ENCODE data around the gene ADD1. TPM values are rescaled to one million over a fixed set of nuclear protein-coding genes. Genes with fewer than 3 reads are reported as not detected.

Gene ADD1
- total and polyA plus RNA-seq, 4 donors: 62.2 to 142 (median 83.4) TPM

DNA sequence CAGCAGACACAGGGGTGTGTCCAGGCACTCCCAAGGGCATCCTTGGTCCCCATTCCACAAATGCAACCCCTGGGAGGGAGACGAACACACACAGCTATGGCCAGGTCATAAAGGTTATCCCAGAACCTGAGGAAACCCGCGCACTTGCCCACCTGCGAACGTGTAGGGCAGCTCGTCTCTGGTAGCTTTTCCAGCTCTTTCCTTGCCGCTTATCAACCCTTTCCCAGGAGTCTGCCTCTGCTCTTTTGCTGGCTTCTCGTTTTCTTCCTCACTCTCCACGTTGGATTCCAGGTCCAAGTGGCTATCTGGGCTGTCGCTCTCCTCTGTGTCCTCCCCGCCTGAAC, 106.1 kb downstream of the ADD1 start:
- H3K36me3 ChIP-seq (ENCODE audit: control insufficient read depth in 4 of 4, insufficient read depth in 3 of 4, low read depth in 1 of 4, low read length in 3 of 4): peaks cover 10 to 48% (median 33%) of the 10 kb centered on the region in 4 donors
- no peak overlapping the region for H3K4me3 ChIP-seq (ENCODE audit: low read depth in 1 of 3, low read length in 3 of 3)
- no peaks in the 10 kb centered on the region for H3K9me3 ChIP-seq (ENCODE audit: control insufficient read depth in 4 of 4, low read length in 3 of 4)
- DNase-seq (ENCODE audit: low spot score): no peak
- H3K4me1 ChIP-seq (ENCODE audit: control insufficient read depth in 4 of 4, insufficient read depth in 4 of 4, low read length in 3 of 4): peaks cover 13 to 52% (median 42%) of the 10 kb centered on the region in 4 donors
- no peaks in the 10 kb centered on the region for H3K27me3 ChIP-seq (ENCODE audit: control insufficient read depth in 4 of 4, insufficient read depth in 4 of 4, low read length in 3 of 4)
- 97% methylated on average over 11 of the region's 11 CpGs for WGBS
- no peak overlapping the region for H3K9ac ChIP-seq (ENCODE audit: low read depth in 1 of 2, low read length in 2 of 2)
- H3K27ac ChIP-seq (ENCODE audit: low read depth in 1 of 2, low read length in 2 of 2): no peak overlapping the region
- TF ChIP-seq, protein P1, sequence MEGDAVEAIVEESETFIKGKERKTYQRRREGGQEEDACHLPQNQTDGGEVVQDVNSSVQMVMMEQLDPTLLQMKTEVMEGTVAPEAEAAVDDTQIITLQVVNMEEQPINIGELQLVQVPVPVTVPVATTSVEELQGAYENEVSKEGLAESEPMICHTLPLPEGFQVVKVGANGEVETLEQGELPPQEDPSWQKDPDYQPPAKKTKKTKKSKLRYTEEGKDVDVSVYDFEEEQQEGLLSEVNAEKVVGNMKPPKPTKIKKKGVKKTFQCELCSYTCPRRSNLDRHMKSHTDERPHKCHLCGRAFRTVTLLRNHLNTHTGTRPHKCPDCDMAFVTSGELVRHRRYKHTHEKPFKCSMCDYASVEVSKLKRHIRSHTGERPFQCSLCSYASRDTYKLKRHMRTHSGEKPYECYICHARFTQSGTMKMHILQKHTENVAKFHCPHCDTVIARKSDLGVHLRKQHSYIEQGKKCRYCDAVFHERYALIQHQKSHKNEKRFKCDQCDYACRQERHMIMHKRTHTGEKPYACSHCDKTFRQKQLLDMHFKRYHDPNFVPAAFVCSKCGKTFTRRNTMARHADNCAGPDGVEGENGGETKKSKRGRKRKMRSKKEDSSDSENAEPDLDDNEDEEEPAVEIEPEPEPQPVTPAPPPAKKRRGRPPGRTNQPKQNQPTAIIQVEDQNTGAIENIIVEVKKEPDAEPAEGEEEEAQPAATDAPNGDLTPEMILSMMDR (IDR thresholded peaks at IDR 0.05; ENCODE audit: low read depth, low read length, missing input control): no peak

DNA sequence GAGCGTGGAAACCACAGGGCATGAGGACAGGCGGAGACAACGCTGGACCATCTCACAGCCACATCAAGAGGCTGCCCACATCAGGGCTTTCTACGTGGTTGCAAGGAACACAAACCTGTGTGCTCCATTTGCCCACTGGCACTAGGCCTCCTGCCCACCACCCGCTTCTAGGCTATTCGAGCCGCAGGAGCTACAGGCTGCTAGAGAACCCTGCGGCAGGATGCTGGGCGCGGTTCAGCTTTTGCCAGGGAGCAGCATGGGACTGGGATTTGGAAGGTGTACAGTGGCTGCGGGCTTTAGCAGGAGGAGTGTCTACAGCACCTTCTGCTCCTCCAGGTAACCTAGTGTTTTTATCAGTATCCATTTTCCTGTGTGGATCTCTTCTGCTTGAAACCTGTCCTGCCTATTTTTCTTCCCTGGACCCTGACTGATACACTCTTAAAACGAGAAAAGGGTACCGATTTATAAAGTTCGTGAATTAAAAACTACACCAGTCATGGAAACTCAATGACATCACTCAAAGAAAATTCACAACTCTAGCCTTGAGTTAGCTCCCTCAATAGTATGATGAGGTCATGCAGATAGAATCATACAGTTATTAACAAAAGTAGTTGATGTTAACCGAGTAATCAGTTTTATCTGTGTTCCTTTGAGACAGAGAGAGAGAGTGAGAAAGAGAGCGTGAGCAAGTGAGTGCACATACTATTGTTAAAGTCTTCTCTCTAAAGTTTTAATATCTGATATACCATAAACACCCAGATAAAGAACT, 106.8 kb downstream of the ADD1 start:
- Histone ChIP-seq H3K27ac (ENCODE audit: low read depth in 1 of 2, low read length in 2 of 2) (no peak overlapping the region), H3K9ac (ENCODE audit: low read depth in 1 of 2, low read length in 2 of 2) (no peak overlapping the region), H3K9me3 (ENCODE audit: control insufficient read depth in 4 of 4, low read length in 3 of 4) (no peaks in the 10 kb centered on the region), H3K27me3 (ENCODE audit: control insufficient read depth in 4 of 4, insufficient read depth in 4 of 4, low read length in 3 of 4) (no peaks in the 10 kb centered on the region), H3K36me3 (ENCODE audit: control insufficient read depth in 4 of 4, insufficient read depth in 3 of 4, low read depth in 1 of 4, low read length in 3 of 4) (peaks cover 8 to 43% (median 29%) of the 10 kb centered on the region in 4 donors), H3K4me1 (ENCODE audit: control insufficient read depth in 4 of 4, insufficient read depth in 4 of 4, low read length in 3 of 4) (peaks cover 13 to 52% (median 42%) of the 10 kb centered on the region in 4 donors), H3K4me3 (ENCODE audit: low read depth in 1 of 3, low read length in 3 of 3) (no peak overlapping the region)
- TF ChIP-seq HNF4G (IDR thresholded peaks at IDR 0.05) (no peak), SP1 (IDR thresholded peaks at IDR 0.05) (no peak)
- 97% methylated on average over 16 of the region's 16 CpGs for WGBS
- no peak for DNase-seq (ENCODE audit: low spot score)

DNA sequence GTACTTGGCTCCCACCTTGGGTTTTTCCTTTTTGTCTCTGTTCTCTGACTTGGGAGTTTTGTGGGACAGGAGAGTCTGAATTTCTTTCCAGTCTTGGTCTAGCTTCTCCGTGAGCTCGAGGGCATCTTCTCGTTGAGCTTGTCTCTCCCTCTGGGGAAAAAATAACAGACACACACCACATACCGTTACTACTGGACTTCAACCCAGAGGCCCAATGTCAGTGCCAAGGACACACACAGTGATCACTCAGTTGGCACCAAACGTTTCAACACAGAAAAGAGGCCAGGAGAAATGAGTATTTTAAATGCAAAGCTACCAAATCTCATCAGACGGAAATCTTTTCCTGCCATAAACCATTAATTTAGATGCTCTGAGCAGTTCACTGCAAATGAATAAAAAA, 109.9 kb downstream of the ADD1 start:
- peak overlapping the region; percentile 56 to 77 for H3K27ac ChIP-seq (ENCODE audit: low read depth in 1 of 2, low read length in 2 of 2)
- TF ChIP-seq, protein P2, sequence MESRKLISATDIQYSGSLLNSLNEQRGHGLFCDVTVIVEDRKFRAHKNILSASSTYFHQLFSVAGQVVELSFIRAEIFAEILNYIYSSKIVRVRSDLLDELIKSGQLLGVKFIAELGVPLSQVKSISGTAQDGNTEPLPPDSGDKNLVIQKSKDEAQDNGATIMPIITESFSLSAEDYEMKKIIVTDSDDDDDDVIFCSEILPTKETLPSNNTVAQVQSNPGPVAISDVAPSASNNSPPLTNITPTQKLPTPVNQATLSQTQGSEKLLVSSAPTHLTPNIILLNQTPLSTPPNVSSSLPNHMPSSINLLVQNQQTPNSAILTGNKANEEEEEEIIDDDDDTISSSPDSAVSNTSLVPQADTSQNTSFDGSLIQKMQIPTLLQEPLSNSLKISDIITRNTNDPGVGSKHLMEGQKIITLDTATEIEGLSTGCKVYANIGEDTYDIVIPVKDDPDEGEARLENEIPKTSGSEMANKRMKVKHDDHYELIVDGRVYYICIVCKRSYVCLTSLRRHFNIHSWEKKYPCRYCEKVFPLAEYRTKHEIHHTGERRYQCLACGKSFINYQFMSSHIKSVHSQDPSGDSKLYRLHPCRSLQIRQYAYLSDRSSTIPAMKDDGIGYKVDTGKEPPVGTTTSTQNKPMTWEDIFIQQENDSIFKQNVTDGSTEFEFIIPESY (IDR thresholded peaks at IDR 0.05): peak; percentile 75
- peak in 1 of 2 donors; percentile 16 for TF ChIP-seq GABPA (IDR thresholded peaks at IDR 0.05 in 1 of 2, conservative IDR thresholded peaks at IDR 0.05 in 1 of 2)
- TF ChIP-seq, protein P3, sequence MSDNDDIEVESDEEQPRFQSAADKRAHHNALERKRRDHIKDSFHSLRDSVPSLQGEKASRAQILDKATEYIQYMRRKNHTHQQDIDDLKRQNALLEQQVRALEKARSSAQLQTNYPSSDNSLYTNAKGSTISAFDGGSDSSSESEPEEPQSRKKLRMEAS (IDR thresholded peaks at IDR 0.05): peak; percentile 29
- TF ChIP-seq, protein P1 (IDR thresholded peaks at IDR 0.05; ENCODE audit: low read depth, low read length, missing input control): no peak
- TF ChIP-seq RXRA (IDR thresholded peaks at IDR 0.05): peak; percentile 68 to 75
- no peak for TF ChIP-seq FOXA1 (IDR thresholded peaks at IDR 0.05)
- TF ChIP-seq HNF4G (IDR thresholded peaks at IDR 0.05): peak; percentile 87
- peak; percentile 84 for TF ChIP-seq SP1 (IDR thresholded peaks at IDR 0.05)
- TF ChIP-seq HNF4A (conservative IDR thresholded peaks at IDR 0.05): peak; percentile 97
- no peak for TF ChIP-seq FOXA2 (IDR thresholded peaks at IDR 0.05)
- TF ChIP-seq TAF1 (conservative IDR thresholded peaks at IDR 0.05): no peak
- TF ChIP-seq EGR1 (IDR thresholded peaks at IDR 0.05; ENCODE audit: low read depth in 2 of 2): no peak
- no peak for TF ChIP-seq NR2F2 (IDR thresholded peaks at IDR 0.05)
- TF ChIP-seq, protein P4, sequence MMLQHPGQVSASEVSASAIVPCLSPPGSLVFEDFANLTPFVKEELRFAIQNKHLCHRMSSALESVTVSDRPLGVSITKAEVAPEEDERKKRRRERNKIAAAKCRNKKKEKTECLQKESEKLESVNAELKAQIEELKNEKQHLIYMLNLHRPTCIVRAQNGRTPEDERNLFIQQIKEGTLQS (IDR thresholded peaks at IDR 0.05): no peak
- TF ChIP-seq RAD21 (IDR thresholded peaks at IDR 0.05): peak; percentile 24 to 39
- peak; percentile 47 for TF ChIP-seq YY1 (IDR thresholded peaks at IDR 0.05)
- TF ChIP-seq JUND (IDR thresholded peaks at IDR 0.05): peak in 1 of 2 donors; percentile 52

More for the DNA sequence above, 109.9 kb downstream of the ADD1 start:
- Histone ChIP-seq H3K36me3 (ENCODE audit: control insufficient read depth in 4 of 4, insufficient read depth in 3 of 4, low read depth in 1 of 4, low read length in 3 of 4) (peaks cover 12 to 46% (median 33%) of the 10 kb centered on the region in 4 donors), H3K4me3 (ENCODE audit: low read depth in 1 of 3, low read length in 3 of 3) (no peak overlapping the region), H3K9me3 (ENCODE audit: control insufficient read depth in 4 of 4, low read length in 3 of 4) (no peaks in the 10 kb centered on the region), H3K27me3 (ENCODE audit: control insufficient read depth in 4 of 4, insufficient read depth in 4 of 4, low read length in 3 of 4) (no peaks in the 10 kb centered on the region), H3K4me1 (ENCODE audit: control insufficient read depth in 4 of 4, insufficient read depth in 4 of 4, low read length in 3 of 4) (peaks cover 5 to 30% (median 21%) of the 10 kb centered on the region in 4 donors), H3K9ac (ENCODE audit: low read depth in 1 of 2, low read length in 2 of 2) (peak overlapping the region in 1 of 2 donors; percentile 55)
- no peak for DNase-seq (ENCODE audit: low spot score)
- 47% methylated on average over 6 of the region's 6 CpGs for WGBS
